GM12878 (cell line): Measurements from ENCODE around the gene SELPLG. TPM values are rescaled to one million over a fixed set of nuclear protein-coding genes. Genes with fewer than 3 reads are reported as not detected.
A peak's percentile ranks its signal among the peaks of the same experiment; 100 is the strongest.

Experiments used
- ATAC-seq: fragments of 200-7000 bp; cut with Tn5 transposase; 3 replicates; pipeline ENCODE4 v1.9.1; 2020; ENCODE audit warnings: mild to moderate bottlenecking, moderate library complexity
- BruUV-seq: library from RNA; stranded (reverse); fragments of 400-500 nt; replicated peaks from 2 replicates; lab custom pipeline; 2021; lab: Mats Ljungman, UMichigan
- CTCF ChIA-PET: fragments of 300-600 bp; sonication (Branson Sonifier 250); formaldehyde crosslinking; extraction: SDS; loops from one replicate; lab custom pipeline; 2021; ENCODE audit warnings: inconsistent platforms; lab: Yijun Ruan, JAX
- POLR2A ChIA-PET: fragments of 350-600 bp; formaldehyde crosslinking; extraction: SDS; loops from one replicate; lab custom pipeline; 2021; ENCODE audit warnings: inconsistent platforms; lab: Charles Lee
- RAD21 ChIA-PET: fragments of 300-600 bp; sonication (Branson Sonifier 250); formaldehyde crosslinking; loops from one replicate; lab custom pipeline; 2023; ENCODE audit warnings: antibody characterized with exemption; ENCODE audit not compliant: unreplicated experiment; lab: Charles Lee
- SMC1A ChIA-PET: fragments of 300-600 bp; sonication (Branson Sonifier 250); formaldehyde crosslinking; loops from one replicate; lab custom pipeline; 2023; ENCODE audit not compliant: unreplicated experiment, uncharacterized antibody; lab: Charles Lee
- DNase-seq: peaks from one replicate; pipeline ENCODE4 v3.0.0-alpha.2; 2011; ENCODE audit warnings: low read depth, low spot score
- FAIRE-seq: peaks from 3 replicates; lab custom pipeline; 2011; peaks lifted over from hg19 to GRCh38; lab: Jason Lieb, UNC
- H2AFZ ChIP-seq: 2 replicates; pipeline ENCODE4 v1.6.0; 2011; ENCODE audit warnings: low read depth, low read length, control low read depth; ENCODE audit not compliant: control insufficient read depth
- H3K27ac ChIP-seq: 2 replicates; pipeline ENCODE4 v1.5.1; 2011; ENCODE audit warnings: control low read depth; ENCODE audit not compliant: control insufficient read depth, insufficient read depth
- H3K27me3 ChIP-seq, 2 experiments: replicated peaks in 1 of 2; 2 replicates each; pipeline versions ENCODE4 v1.6.0 to v1.6.1; 2011; ENCODE audit warnings: low read length in 1 of 2; ENCODE audit not compliant: control insufficient read depth in 2 of 2, insufficient read depth in 2 of 2
- H3K36me3 ChIP-seq, 2 experiments: 2 replicates each; pipeline ENCODE4 v1.5.1; 2011; ENCODE audit warnings: low read length in 1 of 2; ENCODE audit not compliant: control insufficient read depth in 2 of 2, insufficient read depth in 2 of 2
- H3K4me1 ChIP-seq: 2 replicates; pipeline ENCODE4 v1.6.1; 2011; ENCODE audit warnings: mild to moderate bottlenecking, low read length, moderate library complexity, mixed read lengths; ENCODE audit not compliant: control insufficient read depth, insufficient read depth
- H3K4me2 ChIP-seq: 2 replicates; pipeline ENCODE4 v1.6.0; 2011; ENCODE audit warnings: control low read depth; ENCODE audit not compliant: control insufficient read depth, insufficient read depth
- H3K4me3 ChIP-seq: fragments of 200-600 bp; sonication (generic); 2 replicates; pipeline ENCODE4 v1.5.1; 2016
- H3K79me2 ChIP-seq: 2 replicates; pipeline ENCODE4 v1.6.0; 2011; ENCODE audit warnings: low read length; ENCODE audit not compliant: control insufficient read depth, insufficient read depth
- H3K9ac ChIP-seq: 2 replicates; pipeline ENCODE4 v1.8.0; 2011; ENCODE audit warnings: low read length, control low read depth, mixed read lengths; ENCODE audit not compliant: control insufficient read depth, insufficient read depth
- H3K9me3 ChIP-seq: replicated peaks from 3 replicates; pipeline ENCODE4 v1.5.1; 2011; ENCODE audit warnings: mild to moderate bottlenecking, low read length; ENCODE audit not compliant: control insufficient read depth, insufficient read depth
- H4K20me1 ChIP-seq: 2 replicates; pipeline ENCODE4 v1.6.0; 2011; ENCODE audit not compliant: control insufficient read depth, insufficient read depth
- ASH2L ChIP-seq: fragments of 300-600, 200-600 bp; sonication (generic); IDR thresholded peaks from 2 replicates; pipeline ENCODE4 v1.6.1; 2017; ENCODE audit warnings: low read depth, mild to moderate bottlenecking, borderline replicate concordance
- HDGF ChIP-seq: fragments of 450-650 bp; IDR thresholded peaks from 2 replicates; pipeline ENCODE4 v1.6.1; 2016; ENCODE audit warnings: antibody characterized with exemption
- HSF1 ChIP-seq: fragments of 150-350 bp; IDR thresholded peaks from 2 replicates; pipeline ENCODE4 v1.6.1; 2014; ENCODE audit warnings: mild to moderate bottlenecking, low read depth, low read length
- NBN ChIP-seq: fragments of 450-650 bp; IDR thresholded peaks from 2 replicates; pipeline ENCODE4 v1.6.1; 2016
- NFXL1 ChIP-seq: fragments of 450-650 bp; IDR thresholded peaks from 2 replicates; pipeline ENCODE4 v1.6.1; 2017; ENCODE audit warnings: antibody characterized with exemption, mild to moderate bottlenecking, borderline replicate concordance
- PAX5 ChIP-seq: IDR thresholded peaks from 2 replicates; pipeline ENCODE4 v1.6.1; 2011; ENCODE audit warnings: low read depth, low read length, borderline replicate concordance
- POLR2A ChIP-seq: IDR thresholded peaks from 2 replicates; pipeline ENCODE4 v1.6.1; 2011; ENCODE audit warnings: low read depth, mild to moderate bottlenecking, low read length
- POLR2AphosphoS2 ChIP-seq: IDR thresholded peaks from 2 replicates; pipeline ENCODE4 v1.6.1; 2011; ENCODE audit warnings: low read depth, mild to moderate bottlenecking, low read length, improper control_type of control experiment, moderate library complexity
- SREBF2 ChIP-seq: IDR thresholded peaks from 2 replicates; pipeline ENCODE4 v1.6.1; 2012; ENCODE audit warnings: mild to moderate bottlenecking, low read length
- SRF ChIP-seq, 2 experiments: IDR thresholded peaks; 2 replicates each; pipeline ENCODE4 v1.6.1; 2011; ENCODE audit warnings: low read depth in 2 of 2, low read length in 2 of 2, mild to moderate bottlenecking in 1 of 2, moderate library complexity in 1 of 2
- TCF12 ChIP-seq: IDR thresholded peaks from 2 replicates; pipeline ENCODE4 v1.6.1; 2011; ENCODE audit warnings: low read depth, mild to moderate bottlenecking, low read length
- ZNF384 ChIP-seq: IDR thresholded peaks from 2 replicates; pipeline ENCODE4 v1.6.1; 2012; ENCODE audit warnings: low read depth, mild to moderate bottlenecking, low read length, improper control_type of control experiment, borderline replicate concordance
- WGBS: methylation state at CpG from one replicate; pipeline ENCODE4 v1.1.6; 2016; ENCODE audit warnings: low lambda C conversion rate; ENCODE audit not compliant: insufficient replicate concordance, insufficient coverage; ENCODE audit errors: missing lambda C conversion rate; 5-methylcytosine and 5-hydroxymethylcytosine counted together
- in situ Hi-C: fragments of 300-500 bp; cut with MboI; formaldehyde crosslinking; loops from 9 replicates; pipeline ENCODE4 v1.14.3; 2018; ENCODE audit warnings: mixed read lengths
- intact Hi-C: fragments of 100-400 bp; cut with micrococcal nuclease; formaldehyde crosslinking; loops from one replicate; pipeline ENCODE4 v1.14.2; 2022; ENCODE audit not compliant: unreplicated experiment
- polyA plus RNA-seq, 11 experiments: library from polyadenylated mRNA; depleted of rRNA in 4 of 11; unstranded in 6 of 11; stranded (reverse) in 5 of 11; fragments of >200 nt; fragmentation: Nextera tagmentation in 4 of 11; fragmentation: Illumina TruSeq in 1 of 11; extraction: Ambion mirVana in 4 of 11; extraction: Trizol in 1 of 11; gene quantifications; 1 replicate in 1 of 11; 2 replicates in 10 of 11; pipeline versions ENCODE4 v1.2.1 to v1.2.3, GENCODE V29; 2011 to 2016; ENCODE audit warnings: inconsistent platforms in 2 of 11, missing spikeins in 2 of 11, low read depth in 1 of 11
- total RNA-seq, 4 experiments: library from RNA; depleted of rRNA in 3 of 4; stranded (reverse); fragments of >200 nt in 3 of 4; fragmentation: Illumina TruSeq in 1 of 4; extraction: Trizol in 1 of 4; gene quantifications; 2 replicates each; pipeline versions ENCODE4 v1.2.1 to v1.2.3, GENCODE V29; 2013 to 2021

The SELPLG gene
- total and polyA plus RNA-seq, 10 of the 15 experiments (the other 5 are each of a cell fraction or from before 2014, with no cell fraction given), result 3.2 to 32.3 (median 23.9) TPM

- Histone ChIP-seq H3K27me3 (no peaks in the 10 kb centered on the region), H4K20me1 (no peaks in the 10 kb centered on the region), H2AFZ (no peak overlapping the region)
- TF ChIP-seq HDGF (no peak), POLR2A (peak; percentile 10; the same call in 1 of the 2 replicates), NFXL1 (no peak), TCF12 (no peak), PAX5 (no peak), ZNF384 (no peak), ASH2L (no peak), HSF1 (no peak), SRF (IDR thresholded peaks at IDR 0.05; ENCODE audit: low read depth in 2 of 2, low read length in 2 of 2) (no peak), NBN (no peak), SREBF2 (no peak), POLR2AphosphoS2 (0 out of 2 replicates have a peak, but pooled peaks have one; percentile 24)
- TF ChIP-seq, all 136 proteins: peak for 2
- intact Hi-C loops (no loop called here), in situ Hi-C loops (no loop called here)
- no peak overlapping the region for H3K4me2 ChIP-seq
- no peak overlapping the region for H3K4me3 ChIP-seq
- BruUV-seq, result no TSS peak
- ChIA-PET RAD21 (interaction anchor here (2.0 kb wide), 1 partner anchor 16 kb away, joined by 6 read pairs; no protein-coding TSS in a partner anchor), POLR2A (no interaction called here), CTCF (interaction anchor here (1.0 to 2.7 kb wide), 4 partner anchors 17 to 156 kb away, joined by 3 to 9 read pairs (median 3); no protein-coding TSS in a partner anchor), SMC1A (interaction anchor here (0.6 to 2.8 kb wide), 3 partner anchors 8 to 156 kb away, joined by 3 to 20 read pairs (median 6); no protein-coding TSS in a partner anchor)
- no peaks in the 10 kb centered on the region for H3K79me2 ChIP-seq
- no peak for ATAC-seq
- no peaks in the 10 kb centered on the region for H3K4me1 ChIP-seq
- H3K27ac ChIP-seq, result no peak overlapping the region
- WGBS, result 97% methylated on average over 11 of the region's 11 CpGs
- H3K36me3 ChIP-seq, result peaks cover 21 to 43% of the 10 kb centered on the region in 2 experiments
- no peak for DNase-seq
- H3K9me3 ChIP-seq, result no peaks in the 10 kb centered on the region
- no peak overlapping the region for H3K9ac ChIP-seq
- FAIRE-seq, result no peak
These were observed 14.0 kb upstream of the SELPLG start for GRCh38 chr12:108647585-108648287.
